ENCODE measurements around the gene UPF3A.
"Not testable (repeated sequence)": the region's sequence is repeated elsewhere in the genome, so short reads cannot be mapped to it uniquely, and the experiment has no call there.

UPF3A gene

DNA sequence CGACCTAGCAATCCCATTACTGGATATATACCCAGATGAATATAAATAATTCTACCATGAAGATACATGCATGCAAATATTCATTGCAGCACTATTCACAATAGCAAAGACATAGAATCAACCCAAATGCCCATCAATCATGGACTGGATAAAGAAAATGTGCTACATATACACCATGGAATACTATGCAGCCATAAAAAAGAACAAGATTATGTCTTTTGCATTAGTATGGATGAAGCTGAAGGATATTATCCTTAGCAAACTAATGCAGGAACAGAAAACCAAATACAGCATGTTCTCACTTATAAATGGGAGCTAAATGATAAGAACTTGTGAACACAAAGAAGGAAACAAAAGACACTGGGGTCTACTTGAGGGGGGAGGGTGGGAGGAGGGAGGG lies 55.1 kb downstream of the UPF3A start:
- DNase-seq (ENCODE audit: low spot score), result not testable (repeated sequence)

DNA sequence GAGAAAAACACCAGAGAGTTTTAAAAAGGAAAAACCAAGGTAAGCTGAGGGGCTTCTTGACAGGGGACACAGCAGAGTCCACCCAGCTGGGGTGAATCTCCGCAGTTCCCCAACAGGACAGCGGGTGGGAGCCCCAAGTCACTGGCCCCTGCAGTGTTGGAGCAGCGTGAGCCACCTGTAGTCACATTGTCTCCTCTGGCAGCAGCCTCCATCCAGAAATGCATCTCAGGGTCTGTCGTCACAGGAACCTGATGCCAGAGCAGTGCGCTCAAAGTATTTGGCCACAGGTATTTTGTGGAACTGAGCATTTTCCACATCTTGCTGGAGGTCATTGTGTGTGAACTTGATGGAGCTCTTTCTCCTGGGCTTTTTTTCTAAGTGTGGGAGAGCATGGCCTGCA lies 57.6 kb downstream of the UPF3A start:
- no peak for DNase-seq (ENCODE audit: low spot score)

DNA sequence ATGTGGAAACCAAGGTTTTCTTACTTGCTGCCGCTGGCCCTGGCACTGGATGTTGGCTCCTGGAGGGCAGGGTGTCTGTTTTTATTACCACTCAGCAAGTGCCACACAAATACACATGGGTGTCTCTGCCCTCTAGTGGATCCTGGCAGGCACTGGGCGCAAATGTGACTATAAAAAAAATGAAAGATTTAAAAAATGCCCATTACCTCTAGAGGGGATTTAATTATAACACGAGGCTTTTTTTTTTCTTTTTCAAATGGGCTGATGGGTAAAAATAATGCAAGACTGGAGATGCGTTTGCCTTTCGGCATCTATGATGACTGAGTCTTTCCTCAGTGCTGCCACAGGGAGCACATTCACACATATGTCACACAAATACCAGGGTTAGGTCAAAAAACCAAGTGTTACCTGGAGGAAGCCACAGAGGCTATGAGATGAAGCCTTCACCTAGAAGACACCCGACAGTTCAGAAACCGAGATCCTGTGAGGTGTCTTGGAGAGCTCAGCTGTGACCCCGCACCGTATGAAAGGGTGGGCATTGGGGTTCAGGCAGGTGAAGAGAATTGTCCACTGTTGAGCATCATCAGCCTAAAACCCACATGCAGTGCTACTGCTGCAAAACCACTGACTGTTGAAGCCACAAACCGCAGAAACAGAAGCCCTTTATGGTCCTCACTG lies 58.6 kb downstream of the UPF3A start:
- peak; percentile 84 for DNase-seq (ENCODE audit: low spot score)

DNA sequence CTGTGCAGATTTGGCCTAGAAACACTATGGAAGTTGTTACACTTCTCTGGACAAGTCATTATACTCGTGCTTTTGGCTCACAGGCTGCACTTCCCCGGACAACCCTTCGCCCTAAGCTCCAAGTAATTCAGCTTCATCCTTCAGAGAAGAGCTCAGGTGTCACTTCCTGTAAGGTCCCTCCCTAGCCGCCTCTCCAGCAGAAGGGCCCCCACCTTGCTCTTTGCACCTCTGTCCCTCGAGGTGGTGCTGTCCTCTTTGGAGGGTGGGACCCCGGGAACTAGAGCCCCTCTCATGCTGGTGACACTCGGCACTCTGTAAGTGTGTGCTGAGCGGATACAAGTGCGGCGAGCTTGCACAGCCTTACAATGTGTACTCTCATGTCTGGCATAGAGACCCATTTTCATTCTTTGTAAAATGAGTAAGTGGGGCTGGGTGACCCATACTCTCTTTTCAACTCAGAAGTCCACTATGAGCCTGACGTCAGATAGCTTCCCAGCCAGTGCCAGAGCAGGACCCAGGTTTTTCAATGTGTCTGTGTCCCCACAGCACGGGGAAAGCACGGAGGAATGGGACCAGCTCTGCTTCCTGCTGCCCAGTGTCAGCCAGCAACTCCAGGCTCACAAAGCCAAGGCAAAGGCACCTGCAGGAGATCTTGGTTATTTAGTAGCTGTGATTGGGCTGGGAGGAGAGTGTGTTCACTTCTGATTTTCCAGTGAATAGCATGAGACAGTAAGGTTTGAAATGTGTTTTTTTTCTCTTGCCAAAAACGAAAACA lies 59.8 kb downstream of the UPF3A start:
- DNase-seq (ENCODE audit: low spot score), result no peak

DNA sequence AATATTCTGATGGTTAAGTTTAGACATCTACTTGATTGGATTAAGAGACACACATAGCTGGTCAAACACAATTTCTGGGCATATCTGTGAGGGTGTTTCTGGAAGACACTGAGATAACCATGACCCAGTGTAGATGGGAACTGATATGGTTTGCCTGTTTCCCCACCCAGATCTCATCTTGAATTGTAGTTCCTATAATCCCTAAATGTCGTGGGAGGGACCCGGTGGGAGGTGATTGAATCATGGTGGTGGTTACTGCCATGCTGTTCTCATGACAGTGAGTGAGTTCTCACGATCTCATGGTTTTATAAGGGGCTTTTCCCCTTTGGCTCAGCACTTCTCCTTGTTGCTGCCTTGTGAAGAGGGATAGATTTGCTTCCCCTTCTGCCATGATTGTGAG lies 65.9 kb downstream of the UPF3A start:
- DNase-seq (ENCODE audit: low spot score), result not testable (repeated sequence)

DNA sequence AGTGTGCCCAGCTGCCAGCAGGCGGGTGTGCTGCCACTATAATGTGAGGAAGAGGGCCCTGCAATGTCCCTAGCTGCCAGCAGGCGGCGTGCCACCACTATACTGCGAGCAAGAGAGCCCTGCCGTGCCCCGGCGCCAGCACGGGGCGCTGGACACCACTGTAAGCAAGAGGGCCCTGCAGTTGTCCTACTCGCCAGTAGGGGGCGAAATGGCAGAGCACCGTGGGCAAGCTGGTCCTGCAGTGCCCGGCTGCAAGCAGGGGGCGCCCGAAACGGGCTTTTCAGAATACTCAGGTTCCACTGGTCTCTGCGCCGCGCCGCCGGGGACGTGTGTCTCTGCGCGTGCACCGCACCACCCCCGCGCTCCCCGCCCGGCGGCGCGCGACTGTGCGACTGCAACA lies 71.4 kb downstream of the UPF3A start:
- peak; percentile 70 for DNase-seq (ENCODE audit: low spot score)

DNA sequence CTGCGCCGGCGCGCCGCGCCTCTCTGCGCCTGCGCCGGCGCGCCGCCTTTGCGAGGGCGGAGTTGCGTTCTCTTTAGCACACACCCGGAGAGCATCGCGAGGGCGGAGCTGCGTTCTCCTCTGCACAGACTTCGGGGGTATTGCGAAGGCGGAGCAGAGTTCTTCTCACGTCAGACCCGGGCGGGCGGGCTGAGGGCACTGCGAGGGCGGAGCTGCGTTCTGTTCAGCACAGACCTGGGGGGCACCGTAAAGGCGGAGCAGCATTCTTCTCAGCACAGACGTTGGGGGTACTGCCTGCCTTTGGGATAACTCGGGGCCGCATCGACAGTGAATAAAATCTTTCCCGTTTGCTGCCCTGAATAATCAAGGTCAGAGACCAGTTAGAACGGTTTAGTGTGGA lies 72.0 kb downstream of the UPF3A start:
- DNase-seq (ENCODE audit: low spot score), result not testable (repeated sequence)

Data from NAMALWA (cell line).